HG02642 (cell line): ENCODE measurements around the gene ZYG11B.
"Not testable (repeated sequence)": the region's sequence is repeated elsewhere in the genome, so short reads cannot be mapped to it uniquely, and the experiment has no call there.

Source experiments
- ATAC-seq: cut with Tn5 transposase; IDR thresholded peaks from one replicate; pipeline ENCODE4 v1.9.1; 2021; ENCODE audit warnings: mild to moderate bottlenecking; ENCODE audit not compliant: unreplicated experiment, poor library complexity

The ZYG11B gene

DNA sequence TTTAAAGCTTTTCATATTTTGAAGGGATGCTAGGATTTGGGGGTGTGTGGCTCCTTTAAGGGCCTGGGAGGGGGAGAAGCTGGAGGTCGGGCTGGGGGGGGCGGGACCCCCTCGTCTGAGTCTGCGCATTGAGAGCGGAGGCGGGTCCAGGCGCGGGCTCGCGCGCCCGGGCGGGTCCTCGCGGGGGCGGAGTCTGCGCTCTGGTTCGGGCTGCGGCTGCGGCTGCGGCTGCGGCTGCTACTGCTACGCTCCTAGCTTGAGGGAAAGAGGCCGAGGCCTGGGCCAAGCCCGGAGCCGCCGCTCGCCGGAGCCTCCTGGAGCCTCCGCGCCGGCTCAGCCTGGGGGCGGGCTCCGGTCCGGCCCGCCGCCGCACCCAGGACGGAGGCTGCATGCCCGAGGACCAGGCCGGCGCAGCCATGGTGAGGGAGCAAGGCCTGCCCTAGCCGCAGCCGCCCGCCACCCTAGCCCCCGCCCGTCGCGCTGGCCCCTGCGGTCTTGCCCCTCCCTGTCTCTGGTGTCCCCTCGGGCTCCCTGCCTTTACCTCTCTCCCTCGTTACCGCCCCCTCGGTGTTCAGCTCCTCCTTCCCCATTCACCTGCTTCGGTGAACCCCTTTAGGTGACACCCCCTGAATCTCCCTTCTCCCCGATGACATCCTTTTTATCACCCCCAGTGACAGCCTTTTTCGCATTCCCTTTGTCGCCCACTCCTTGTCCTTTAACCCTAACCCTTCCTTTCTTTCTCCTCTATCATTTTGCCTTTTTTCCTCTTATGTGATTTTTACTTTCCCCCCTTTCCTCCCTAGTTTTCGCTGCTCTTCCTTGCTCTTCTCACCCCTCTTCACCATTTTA lies at the start of gene ZYG11B:
ZYG11B (plus strand) TSS at position 189 of the 849 bp plus-strand sequence; CDS start at position 390, 201 bp downstream.
- peak; percentile 96 for ATAC-seq

- ATAC-seq, result no peak
These were observed 49.0 kb upstream of the ZYG11B start for GRCh38 chr1:52677076-52677806.

DNA sequence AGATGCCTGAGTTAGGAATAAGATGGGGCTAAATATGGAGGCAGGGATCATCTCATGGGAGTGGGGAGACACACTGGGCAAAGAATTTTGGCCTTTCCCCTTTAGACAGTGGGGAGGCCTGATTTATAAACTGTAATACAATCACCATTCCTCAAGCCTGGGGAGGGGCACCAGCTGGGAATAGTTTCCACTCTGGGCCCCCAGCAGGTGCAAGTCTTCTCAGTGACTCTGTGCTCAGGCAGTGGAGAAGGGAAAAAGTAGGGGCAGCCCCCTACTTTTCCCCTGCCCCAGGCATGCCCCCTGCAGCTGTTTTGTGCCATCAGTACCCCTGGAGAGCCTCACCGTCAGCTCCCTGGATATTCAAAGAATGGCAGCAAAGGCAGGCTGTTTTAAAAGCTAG lies 47.2 kb upstream of the ZYG11B start:
- no peak for ATAC-seq

DNA sequence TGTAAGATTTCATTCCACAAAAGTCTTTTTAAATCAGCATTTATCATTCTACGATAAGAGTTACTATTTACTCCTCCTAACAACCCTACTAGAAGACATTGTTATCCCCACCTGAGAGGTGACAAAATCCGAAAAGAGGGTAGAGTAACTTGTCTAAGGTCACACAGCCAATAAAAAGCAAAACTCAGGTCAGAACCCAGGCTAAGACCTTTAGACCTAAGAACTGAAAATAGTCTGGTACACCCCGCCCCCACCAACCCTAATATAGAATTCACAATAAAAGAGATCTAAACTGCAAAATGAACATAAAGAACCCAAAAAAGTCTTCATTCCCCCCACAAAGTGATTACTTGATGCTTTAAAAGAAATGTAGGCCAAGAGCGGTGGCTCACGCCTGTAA lies 46.8 kb upstream of the ZYG11B start:
- ATAC-seq, result no peak

GRCh38 chr1:52680353-52680752 lies 45.9 kb upstream of the ZYG11B start:
- ATAC-seq, result no peak

- no peak for ATAC-seq
These were observed 45.1 kb upstream of the ZYG11B start for GRCh38 chr1:52681136-52681535.

DNA sequence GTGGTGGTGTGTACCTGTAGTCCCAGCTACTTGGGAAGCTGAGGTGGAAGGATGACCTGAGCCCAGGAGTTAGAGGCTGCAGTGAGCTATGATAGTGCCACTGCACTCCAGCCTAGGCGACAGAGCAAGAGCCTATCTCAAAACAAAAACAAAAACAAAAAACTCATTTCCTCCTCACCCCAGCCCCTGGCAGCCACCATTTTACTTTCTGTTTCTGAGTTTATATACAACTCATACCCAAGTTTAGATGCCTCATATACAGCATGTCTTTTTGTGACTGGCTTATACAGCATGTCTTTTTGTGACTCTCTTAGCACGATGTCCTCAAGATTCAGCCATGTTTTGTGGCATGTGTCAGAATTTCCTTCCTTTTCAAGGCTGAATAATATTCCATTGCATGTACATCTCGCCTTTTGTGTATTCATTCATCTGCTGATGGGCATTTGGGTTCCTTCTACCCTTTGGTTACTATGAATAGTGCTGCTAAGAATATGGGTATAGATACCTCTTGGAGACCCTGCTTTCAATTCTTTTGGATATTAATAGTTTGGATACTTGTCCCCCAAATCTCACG lies 42.8 kb upstream of the ZYG11B start:
- ATAC-seq, result no peak

GRCh38 chr1:52684545-52684944 lies 41.7 kb upstream of the ZYG11B start:
- ATAC-seq, result no peak

DNA sequence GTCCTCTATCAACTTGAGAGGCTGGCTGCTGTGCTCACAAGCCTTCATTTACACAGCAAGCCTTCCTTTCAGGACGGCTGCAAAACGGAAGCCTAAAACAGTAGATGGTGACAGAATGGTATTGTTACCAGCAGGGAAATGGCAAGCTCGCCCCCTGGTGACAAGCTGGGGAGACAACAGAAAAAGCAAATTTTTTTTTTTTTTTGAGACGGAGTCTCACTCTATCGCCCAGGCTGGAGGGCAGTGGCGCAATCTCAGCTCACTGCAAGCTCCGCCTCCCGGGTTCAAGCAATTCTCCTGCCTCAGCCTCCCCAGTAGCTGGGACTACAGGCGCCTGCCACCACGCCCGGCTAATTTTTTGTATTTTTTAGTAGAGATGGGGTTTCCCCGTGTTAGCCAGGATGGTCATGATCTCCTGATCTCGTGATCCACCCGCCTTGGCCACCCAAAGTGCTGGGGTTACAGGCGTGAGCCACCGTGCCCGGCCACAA lies 39.9 kb upstream of the ZYG11B start:
- ATAC-seq, result peak; percentile 71

GRCh38 chr1:52686830-52687229 lies 39.4 kb upstream of the ZYG11B start:
- no peak for ATAC-seq

- ATAC-seq, result no peak
These were observed 34.4 kb upstream of the ZYG11B start for GRCh38 chr1:52691821-52692220.

DNA sequence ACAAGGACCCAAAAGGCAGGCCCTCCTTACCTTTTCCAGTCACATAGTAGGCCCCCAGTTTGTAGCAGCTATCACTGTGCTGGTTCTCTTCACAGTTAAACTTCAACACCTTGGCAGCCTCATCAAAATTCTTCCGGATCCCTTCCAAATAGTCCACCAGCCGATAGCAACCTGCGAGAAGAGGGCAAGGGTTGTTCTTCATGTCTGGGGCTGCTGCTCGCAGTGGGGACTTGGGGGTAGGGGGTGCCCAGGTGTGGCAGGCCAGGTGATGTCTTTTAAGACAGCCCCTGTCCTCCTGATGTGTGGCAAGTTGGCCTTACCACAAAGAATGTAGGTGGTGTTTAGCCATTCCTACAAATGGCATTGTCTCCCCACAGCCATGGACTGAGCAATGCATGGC lies 33.6 kb upstream of the ZYG11B start:
- ATAC-seq, result no peak

DNA sequence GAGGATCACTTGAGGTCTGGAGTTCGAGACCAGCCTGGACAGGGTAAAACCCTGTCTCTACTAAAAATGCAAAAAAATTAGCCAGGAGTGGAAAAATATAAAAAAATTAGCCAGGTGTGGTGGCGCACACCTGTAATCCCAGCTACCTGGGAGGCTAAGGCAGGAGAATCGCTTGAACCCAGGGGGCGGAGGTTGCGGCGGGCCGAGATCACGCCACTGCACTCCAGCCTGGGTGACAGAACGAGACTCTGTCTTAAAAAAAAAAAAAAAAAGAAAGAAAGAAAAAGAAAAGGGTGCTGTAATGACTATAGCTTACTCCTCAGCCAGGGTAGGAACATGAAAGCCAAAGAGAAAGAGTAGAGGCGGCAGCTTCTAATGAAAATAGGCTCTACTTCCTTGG lies 32.9 kb upstream of the ZYG11B start:
- not testable (repeated sequence) for ATAC-seq

GRCh38 chr1:52693843-52694242 lies 32.4 kb upstream of the ZYG11B start:
- ATAC-seq, result no peak

DNA sequence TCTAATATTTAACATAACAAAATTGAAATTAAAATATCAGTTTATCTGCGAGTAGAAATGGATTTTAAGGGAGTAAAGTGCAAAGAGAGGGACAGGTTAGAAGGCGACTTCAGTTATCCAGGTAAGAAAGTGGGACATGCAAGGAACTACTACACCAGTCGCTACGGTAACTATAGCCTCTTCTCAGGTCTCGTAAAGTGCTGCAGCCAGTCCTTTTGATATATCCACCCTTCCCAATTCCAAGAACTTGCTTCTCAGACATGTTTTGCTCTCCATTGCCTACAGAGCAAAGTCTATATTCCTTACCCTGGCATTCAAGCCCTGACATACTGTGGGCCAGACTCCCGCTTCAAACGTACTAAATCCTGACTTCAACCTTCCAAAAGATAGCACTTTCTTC lies 30.6 kb upstream of the ZYG11B start:
- no peak for ATAC-seq

DNA sequence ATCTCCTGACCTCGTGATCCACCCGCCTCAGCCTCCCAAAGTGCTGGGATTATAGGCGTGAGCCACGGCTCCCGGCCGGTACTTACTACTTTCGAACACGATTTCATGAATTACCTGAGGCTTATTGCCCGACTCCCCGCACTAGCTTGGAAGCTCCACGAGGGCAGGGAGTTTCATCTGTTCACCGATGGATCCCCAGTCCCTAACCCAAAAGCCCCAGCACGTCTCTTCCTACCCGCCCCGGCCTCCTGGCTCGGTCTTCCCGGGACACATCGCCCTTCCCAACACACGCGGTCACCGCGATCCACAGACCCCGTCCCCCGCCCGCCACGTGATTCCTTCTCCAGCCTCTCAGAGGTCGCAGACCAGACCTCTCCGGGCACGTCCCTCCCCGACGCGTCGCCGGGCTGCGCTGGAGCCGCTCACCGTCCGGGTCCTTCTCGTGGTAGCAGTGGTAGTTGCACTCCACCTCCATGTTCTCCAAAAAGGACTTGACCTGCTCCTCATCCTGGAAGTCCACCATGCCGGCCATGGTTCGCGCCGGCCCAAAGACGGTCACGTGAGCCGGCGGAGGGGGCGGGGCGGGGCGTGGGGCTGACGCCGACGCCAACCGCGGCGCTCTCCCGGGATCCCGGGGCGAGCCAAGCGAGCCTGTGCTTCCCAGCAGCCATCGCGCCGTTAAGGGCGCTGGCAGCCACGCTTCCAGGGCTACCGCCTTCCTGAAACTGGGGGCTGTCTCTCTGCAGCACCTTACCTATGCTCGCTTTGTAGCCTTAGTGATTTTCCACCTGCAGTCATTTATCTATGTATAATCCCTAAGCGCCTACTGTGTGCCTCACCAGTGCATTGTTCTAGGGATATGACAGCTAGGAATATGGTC lies 28.2 kb upstream of the ZYG11B start, which contains the start of gene COA7:
COA7 (minus strand) TSS at position 553 of the 880 bp plus-strand sequence; CDS start at position 532, 21 bp downstream.
- peak; percentile 48 for ATAC-seq

DNA sequence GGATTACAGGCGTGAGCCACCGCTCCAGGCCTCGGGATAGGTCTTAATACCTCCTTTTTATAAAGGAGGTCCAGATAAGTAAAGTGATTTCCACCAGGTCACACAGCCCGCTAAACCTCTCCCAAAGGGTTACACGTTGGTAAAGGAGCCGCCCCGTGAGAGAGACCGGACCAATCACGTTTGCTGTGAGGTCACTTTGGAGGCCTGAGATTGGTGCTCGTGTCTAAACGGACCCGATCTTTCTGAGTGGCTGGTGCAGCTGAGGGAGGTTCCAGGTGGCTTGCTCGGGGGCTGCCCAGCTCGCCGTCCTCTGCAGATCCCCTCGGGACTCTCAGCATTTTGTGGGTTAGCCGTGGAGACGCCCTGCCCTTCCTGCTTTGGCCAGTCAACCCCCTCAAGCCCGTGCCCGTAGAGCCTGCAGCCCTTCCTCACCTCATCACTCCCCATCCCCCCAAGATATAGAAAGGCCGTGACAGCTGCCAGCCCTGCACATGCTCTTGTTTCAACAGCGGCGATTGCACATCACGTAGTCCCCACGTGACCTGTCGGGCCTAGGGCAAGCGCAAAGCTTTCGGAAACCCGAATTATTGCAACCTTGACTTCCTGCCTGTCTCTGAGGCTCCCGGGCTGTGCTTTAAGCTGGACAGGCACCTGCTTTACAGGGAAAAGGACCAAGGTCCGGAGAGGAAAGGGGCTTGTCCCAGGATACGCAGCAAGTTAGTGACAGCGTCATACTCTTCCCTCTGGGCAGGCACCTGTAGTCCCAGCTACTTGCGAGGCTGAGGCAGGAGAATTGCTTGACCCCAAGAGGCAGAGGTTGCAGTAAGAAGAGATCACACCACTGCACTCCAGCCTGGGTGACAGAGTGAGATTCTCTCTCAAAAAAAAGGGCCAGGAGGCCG lies 23.1 kb upstream of the ZYG11B start:
- ATAC-seq, result peak; percentile 91

- ATAC-seq, result no peak
These were observed 20.1 kb upstream of the ZYG11B start for GRCh38 chr1:52706136-52706670.
